ENCODE measurements around the gene YEATS2. TPM values are rescaled to one million over a fixed set of nuclear protein-coding genes. Genes with fewer than 3 reads are reported as not detected.
"Not testable (repeated sequence)": the region's sequence is repeated elsewhere in the genome, so short reads cannot be mapped to it uniquely, and the experiment has no call there.

Gene YEATS2
- polyA plus RNA-seq, 1 experiment = 35.5 TPM

DNA sequence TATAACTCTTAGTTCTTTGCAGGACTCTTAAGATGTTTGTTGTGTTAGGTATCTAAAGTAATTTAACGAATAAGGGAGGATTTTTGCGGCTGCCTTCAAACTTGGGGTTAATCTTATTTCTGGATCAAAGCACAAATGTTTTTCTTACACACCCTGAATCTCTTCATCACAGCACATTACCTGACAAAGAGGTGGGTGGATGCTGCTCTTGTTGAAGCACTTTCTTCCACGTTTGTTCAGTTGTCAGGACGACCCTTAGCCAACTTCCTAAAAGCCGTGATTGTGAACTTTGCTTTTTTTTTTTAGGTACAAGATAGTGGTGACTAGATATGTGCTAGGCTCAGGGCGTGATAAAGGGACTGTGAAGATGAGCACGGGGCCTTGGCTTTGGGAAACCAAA is 36.0 kb downstream of the YEATS2 start:
- peaks cover 7% of the 10 kb centered on the region for H3K36me3 ChIP-seq (ENCODE audit: control insufficient read depth, insufficient read depth, low read length)

DNA sequence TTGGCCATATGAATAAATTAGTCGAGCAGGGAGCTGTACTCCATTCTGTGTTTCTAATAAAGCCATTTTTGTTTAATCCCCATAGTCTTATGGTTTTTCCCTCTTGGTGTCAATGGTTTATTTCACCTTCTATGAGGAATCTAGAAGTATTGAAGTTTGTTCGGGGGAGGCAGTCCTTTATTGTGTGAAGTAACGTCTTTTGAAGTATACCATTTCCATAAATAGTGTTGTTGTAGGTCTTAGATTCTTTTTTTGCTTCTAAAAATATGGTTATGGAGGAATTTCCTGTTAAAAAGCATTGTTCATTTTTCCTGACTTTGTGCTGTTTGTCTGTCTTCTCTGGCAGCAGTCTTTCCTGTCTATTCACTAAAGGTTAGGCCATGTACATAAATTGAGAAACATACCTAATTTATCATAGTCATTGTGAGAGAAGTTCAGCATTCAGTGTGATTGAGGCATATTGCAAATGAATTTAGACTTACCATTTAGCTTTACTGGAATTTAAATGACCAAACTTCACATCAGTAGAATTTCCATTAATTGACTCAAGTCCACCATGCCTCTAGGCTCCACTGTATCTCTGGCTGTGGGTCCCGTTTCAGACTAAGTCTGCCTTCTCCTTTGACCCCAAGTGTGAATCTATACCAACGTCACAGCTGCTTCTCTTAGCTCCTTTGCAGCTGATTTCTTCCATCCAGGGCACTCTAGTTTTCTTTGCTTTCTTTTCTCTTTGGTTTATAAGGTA is 37.3 kb downstream of the YEATS2 start:
- Histone ChIP-seq H3K36me3 (ENCODE audit: control insufficient read depth, insufficient read depth, low read length) (peaks cover 4% of the 10 kb centered on the region; the same call in 1 of the 2 replicates), H3K27me3 (ENCODE audit: control insufficient read depth, insufficient read depth, low read length) (no peaks in the 10 kb centered on the region), H3K4me3 (ENCODE audit: low read depth, low read length) (no peak overlapping the region)
- POLR2A ChIA-PET = no interaction called here
- TF ChIP-seq, protein P1, sequence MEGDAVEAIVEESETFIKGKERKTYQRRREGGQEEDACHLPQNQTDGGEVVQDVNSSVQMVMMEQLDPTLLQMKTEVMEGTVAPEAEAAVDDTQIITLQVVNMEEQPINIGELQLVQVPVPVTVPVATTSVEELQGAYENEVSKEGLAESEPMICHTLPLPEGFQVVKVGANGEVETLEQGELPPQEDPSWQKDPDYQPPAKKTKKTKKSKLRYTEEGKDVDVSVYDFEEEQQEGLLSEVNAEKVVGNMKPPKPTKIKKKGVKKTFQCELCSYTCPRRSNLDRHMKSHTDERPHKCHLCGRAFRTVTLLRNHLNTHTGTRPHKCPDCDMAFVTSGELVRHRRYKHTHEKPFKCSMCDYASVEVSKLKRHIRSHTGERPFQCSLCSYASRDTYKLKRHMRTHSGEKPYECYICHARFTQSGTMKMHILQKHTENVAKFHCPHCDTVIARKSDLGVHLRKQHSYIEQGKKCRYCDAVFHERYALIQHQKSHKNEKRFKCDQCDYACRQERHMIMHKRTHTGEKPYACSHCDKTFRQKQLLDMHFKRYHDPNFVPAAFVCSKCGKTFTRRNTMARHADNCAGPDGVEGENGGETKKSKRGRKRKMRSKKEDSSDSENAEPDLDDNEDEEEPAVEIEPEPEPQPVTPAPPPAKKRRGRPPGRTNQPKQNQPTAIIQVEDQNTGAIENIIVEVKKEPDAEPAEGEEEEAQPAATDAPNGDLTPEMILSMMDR (IDR thresholded peaks at IDR 0.05; ENCODE audit: insufficient read depth, low read depth, low read length) = no peak
- CTCF ChIA-PET = interaction anchor here (0.7 kb wide), 1 partner anchor 85 kb away, joined by 4 read pairs; no protein-coding TSS in a partner anchor
- DNase-seq (ENCODE audit: low read depth) = no peak

More for the DNA sequence above, 36.0 kb downstream of the YEATS2 start:
- POLR2A ChIA-PET = no interaction called here
- TF ChIP-seq, protein P1 (IDR thresholded peaks at IDR 0.05; ENCODE audit: insufficient read depth, low read depth, low read length) = no peak
- CTCF ChIA-PET = no interaction called here
- no peak for DNase-seq (ENCODE audit: low read depth)
- no peak overlapping the region for H3K4me3 ChIP-seq (ENCODE audit: low read depth, low read length)
- H3K27me3 ChIP-seq (ENCODE audit: control insufficient read depth, insufficient read depth, low read length) = no peaks in the 10 kb centered on the region

DNA sequence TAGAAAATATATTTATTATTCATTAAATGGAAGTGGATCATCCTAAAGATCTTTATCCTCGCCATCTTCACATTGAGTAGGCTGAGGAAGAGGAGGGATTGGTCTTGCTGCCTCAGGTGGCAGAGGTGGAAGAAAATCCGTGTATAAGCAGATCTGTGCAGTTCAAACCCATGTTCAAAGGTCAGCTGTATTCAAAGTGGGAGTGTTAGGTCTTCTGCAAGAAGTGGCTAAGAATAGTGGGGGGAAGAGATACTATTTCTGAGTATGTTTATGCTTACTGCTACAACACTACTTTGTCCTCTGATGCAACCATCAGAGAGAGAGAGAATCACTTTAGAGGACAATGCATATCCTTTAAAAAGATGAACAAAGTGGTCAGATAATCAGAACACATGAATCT is 39.5 kb downstream of the YEATS2 start:
- no peak overlapping the region for H3K4me3 ChIP-seq (ENCODE audit: low read depth, low read length)
- no peaks in the 10 kb centered on the region for H3K27me3 ChIP-seq (ENCODE audit: control insufficient read depth, insufficient read depth, low read length)
- TF ChIP-seq, protein P1 (IDR thresholded peaks at IDR 0.05; ENCODE audit: insufficient read depth, low read depth, low read length) = no peak
- ChIA-PET POLR2A (no interaction called here), CTCF (interaction anchor here (0.9 kb wide), 1 partner anchor 40 kb away, joined by 3 read pairs; the partner anchor contains the start of gene YEATS2)
- no peak for DNase-seq (ENCODE audit: low read depth)
- H3K36me3 ChIP-seq (ENCODE audit: control insufficient read depth, insufficient read depth, low read length) = peaks cover 4% of the 10 kb centered on the region

DNA sequence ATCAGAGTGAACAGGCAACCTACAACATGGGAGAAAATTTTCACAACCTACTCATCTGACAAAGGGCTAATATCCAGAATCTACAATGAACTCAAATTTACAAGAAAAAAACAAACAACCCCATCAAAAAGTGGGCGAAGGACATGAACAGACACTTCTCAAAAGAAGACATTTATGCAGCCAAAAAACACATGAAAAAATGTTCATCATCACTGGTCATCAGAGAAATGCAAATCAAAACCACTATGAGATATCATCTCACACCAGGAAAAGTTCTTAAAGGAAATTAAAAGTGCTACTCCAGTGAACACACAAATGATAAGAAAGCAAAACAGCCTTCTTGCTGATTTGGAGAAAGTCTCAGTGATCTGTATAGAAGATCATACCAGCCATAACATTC is 42.6 kb downstream of the YEATS2 start:
- POLR2A ChIA-PET; DNase-seq (ENCODE audit: low read depth); H3K27me3 ChIP-seq (ENCODE audit: control insufficient read depth, insufficient read depth, low read length); H3K4me3 ChIP-seq (ENCODE audit: low read depth, low read length); H3K36me3 ChIP-seq (ENCODE audit: control insufficient read depth, insufficient read depth, low read length): not testable (repeated sequence)
- CTCF ChIA-PET = interaction anchor here (0.6 to 1.1 kb wide), 2 partner anchors 25 to 36 kb away, joined by 3 to 4 read pairs; no protein-coding TSS in a partner anchor

DNA sequence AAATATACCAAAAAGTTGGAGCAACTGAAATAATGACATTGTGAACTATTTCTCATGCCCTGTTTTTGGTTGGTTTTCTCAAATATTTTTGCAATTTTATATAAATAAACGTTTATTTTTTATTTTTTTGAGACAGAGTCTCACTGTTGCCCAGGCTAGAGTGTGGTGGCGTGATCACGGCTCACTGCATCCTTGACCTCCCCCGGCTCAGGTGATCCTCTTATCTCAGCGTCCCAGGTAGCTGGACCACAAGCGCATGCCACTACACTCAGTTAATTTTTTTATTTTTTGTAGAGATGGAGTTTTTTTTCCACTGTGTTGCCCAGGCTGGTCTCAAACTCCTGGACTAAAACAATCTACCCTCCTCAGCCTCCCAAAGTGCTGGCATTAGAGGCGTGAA is 45.6 kb downstream of the YEATS2 start:
- H3K36me3 ChIP-seq (ENCODE audit: control insufficient read depth, insufficient read depth, low read length) = no peaks in the 10 kb centered on the region; the same call in 1 of the 2 replicates
- no peak overlapping the region for H3K4me3 ChIP-seq (ENCODE audit: low read depth, low read length)
- ChIA-PET CTCF (no interaction called here), POLR2A (no interaction called here)
- no peaks in the 10 kb centered on the region for H3K27me3 ChIP-seq (ENCODE audit: control insufficient read depth, insufficient read depth, low read length)
- TF ChIP-seq, protein P1 (IDR thresholded peaks at IDR 0.05; ENCODE audit: insufficient read depth, low read depth, low read length) = no peak
- DNase-seq (ENCODE audit: low read depth) = no peak

Data from BJ (cell line).